Panc1 (cell line): Measurements from ENCODE around the gene APOL4.
"Not testable (repeated sequence)": the region's sequence is repeated elsewhere in the genome, so short reads cannot be mapped to it uniquely, and the experiment has no call there.

Source experiments
- POLR2AphosphoS5 ChIP-seq: IDR thresholded peaks from 2 replicates; pipeline ENCODE4 v1.6.1; 2012; ENCODE audit warnings: mild to moderate bottlenecking, low read depth, low read length, moderate library complexity
- TCF7L2 ChIP-seq: IDR thresholded peaks from 2 replicates; pipeline ENCODE4 v1.6.1; 2011; ENCODE audit warnings: mild to moderate bottlenecking, low read depth, low read length, inconsistent platforms
- TF ChIP-seq, protein P1 (sequence below): fragments of 450-650 bp; IDR thresholded peaks from 2 replicates; pipeline ENCODE4 v1.5.1; 2017; ENCODE audit warnings: mild to moderate bottlenecking
- TF ChIP-seq, protein P2 (sequence below), 2 experiments: IDR thresholded peaks; 2 replicates each; pipeline ENCODE4 v1.6.1; 2011 to 2012; ENCODE audit warnings: low read depth in 2 of 2, control low read depth in 1 of 2, low read length in 1 of 2, mild to moderate bottlenecking in 1 of 2, moderate library complexity in 1 of 2; ENCODE audit not compliant: insufficient read depth in 1 of 2

DNA sequence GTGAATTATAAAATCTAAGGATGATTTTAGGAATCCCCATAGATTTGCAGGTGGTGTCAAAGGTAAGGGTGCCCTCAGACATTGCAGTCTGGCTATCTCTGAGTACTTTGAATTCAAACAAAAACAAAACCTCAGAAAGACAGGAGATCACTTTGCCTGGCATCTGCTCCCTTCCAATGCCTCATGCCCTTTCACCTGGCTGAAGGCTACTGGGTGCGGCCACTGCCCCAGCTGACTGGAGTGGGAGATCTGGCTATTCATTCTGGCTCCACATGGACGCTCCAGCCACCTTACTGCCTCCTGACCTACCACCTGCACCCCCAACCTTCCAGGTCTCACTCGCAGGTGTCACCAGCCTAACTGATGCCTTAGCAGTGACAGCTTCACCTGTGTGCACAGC lies 28.0 kb upstream of the APOL4 start:
- TF ChIP-seq, protein P1, sequence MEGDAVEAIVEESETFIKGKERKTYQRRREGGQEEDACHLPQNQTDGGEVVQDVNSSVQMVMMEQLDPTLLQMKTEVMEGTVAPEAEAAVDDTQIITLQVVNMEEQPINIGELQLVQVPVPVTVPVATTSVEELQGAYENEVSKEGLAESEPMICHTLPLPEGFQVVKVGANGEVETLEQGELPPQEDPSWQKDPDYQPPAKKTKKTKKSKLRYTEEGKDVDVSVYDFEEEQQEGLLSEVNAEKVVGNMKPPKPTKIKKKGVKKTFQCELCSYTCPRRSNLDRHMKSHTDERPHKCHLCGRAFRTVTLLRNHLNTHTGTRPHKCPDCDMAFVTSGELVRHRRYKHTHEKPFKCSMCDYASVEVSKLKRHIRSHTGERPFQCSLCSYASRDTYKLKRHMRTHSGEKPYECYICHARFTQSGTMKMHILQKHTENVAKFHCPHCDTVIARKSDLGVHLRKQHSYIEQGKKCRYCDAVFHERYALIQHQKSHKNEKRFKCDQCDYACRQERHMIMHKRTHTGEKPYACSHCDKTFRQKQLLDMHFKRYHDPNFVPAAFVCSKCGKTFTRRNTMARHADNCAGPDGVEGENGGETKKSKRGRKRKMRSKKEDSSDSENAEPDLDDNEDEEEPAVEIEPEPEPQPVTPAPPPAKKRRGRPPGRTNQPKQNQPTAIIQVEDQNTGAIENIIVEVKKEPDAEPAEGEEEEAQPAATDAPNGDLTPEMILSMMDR = not testable (repeated sequence)
- TF ChIP-seq POLR2AphosphoS5, TCF7L2: not testable (repeated sequence)
- TF ChIP-seq, protein P2, sequence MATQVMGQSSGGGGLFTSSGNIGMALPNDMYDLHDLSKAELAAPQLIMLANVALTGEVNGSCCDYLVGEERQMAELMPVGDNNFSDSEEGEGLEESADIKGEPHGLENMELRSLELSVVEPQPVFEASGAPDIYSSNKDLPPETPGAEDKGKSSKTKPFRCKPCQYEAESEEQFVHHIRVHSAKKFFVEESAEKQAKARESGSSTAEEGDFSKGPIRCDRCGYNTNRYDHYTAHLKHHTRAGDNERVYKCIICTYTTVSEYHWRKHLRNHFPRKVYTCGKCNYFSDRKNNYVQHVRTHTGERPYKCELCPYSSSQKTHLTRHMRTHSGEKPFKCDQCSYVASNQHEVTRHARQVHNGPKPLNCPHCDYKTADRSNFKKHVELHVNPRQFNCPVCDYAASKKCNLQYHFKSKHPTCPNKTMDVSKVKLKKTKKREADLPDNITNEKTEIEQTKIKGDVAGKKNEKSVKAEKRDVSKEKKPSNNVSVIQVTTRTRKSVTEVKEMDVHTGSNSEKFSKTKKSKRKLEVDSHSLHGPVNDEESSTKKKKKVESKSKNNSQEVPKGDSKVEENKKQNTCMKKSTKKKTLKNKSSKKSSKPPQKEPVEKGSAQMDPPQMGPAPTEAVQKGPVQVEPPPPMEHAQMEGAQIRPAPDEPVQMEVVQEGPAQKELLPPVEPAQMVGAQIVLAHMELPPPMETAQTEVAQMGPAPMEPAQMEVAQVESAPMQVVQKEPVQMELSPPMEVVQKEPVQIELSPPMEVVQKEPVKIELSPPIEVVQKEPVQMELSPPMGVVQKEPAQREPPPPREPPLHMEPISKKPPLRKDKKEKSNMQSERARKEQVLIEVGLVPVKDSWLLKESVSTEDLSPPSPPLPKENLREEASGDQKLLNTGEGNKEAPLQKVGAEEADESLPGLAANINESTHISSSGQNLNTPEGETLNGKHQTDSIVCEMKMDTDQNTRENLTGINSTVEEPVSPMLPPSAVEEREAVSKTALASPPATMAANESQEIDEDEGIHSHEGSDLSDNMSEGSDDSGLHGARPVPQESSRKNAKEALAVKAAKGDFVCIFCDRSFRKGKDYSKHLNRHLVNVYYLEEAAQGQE (IDR thresholded peaks at IDR 0.05; ENCODE audit: insufficient read depth in 1 of 2, low read depth in 2 of 2, low read length in 1 of 2) = not testable (repeated sequence)
